ENCODE results near the gene RNF121.

Gene RNF121

GRCh38 chr11:71927820-71928736, 768 bp upstream of the RNF121 start, which contains the start of gene XNDC1N:
XNDC1N (minus strand) TSS chr11:71928594; CDS start chr11:71923353, 5,241 bp downstream.
- in situ Hi-C loops (cut with HindIII; ENCODE audit: low pct_ligation_motif_present, low sequenced_read_pairs), result no loop called here
- no peak for TF ChIP-seq CTCF (IDR thresholded peaks at IDR 0.05; ENCODE audit: low read depth, low read length, missing control alignments)
- H3K4me3 ChIP-seq (ENCODE audit: low read depth, low read length), result peak within 1 kb of the TSS; percentile 66
- no peaks in the 10 kb centered on the region for H3K27me3 ChIP-seq (replicated peaks)
- H3K36me3 ChIP-seq (replicated peaks), result no peaks in the 10 kb centered on the region
- H3K27ac ChIP-seq, result peak within 1 kb of the TSS; percentile 88
- peak; percentile 84 for DNase-seq

- Histone ChIP-seq H3K27me3 (replicated peaks) (no peaks in the 10 kb centered on the region), H3K4me3 (ENCODE audit: low read depth, low read length) (peak overlapping the region; percentile 66), H3K36me3 (replicated peaks) (no peaks in the 10 kb centered on the region), H3K27ac (peak overlapping the region; percentile 88)
- no peak for TF ChIP-seq CTCF (IDR thresholded peaks at IDR 0.05; ENCODE audit: low read depth, low read length, missing control alignments)
- in situ Hi-C loops (cut with HindIII; ENCODE audit: low pct_ligation_motif_present, low sequenced_read_pairs), result no loop called here
- DNase-seq, result no peak
These were observed 645 bp downstream of the RNF121 start for GRCh38 chr11:71929491-71929890.

- no peak for TF ChIP-seq CTCF (IDR thresholded peaks at IDR 0.05; ENCODE audit: low read depth, low read length, missing control alignments)
- H3K27ac ChIP-seq, result peak overlapping the region; percentile 38
- H3K36me3 ChIP-seq (replicated peaks), result no peaks in the 10 kb centered on the region
- in situ Hi-C loops (cut with HindIII; ENCODE audit: low pct_ligation_motif_present, low sequenced_read_pairs), result no loop called here
- H3K27me3 ChIP-seq (replicated peaks), result no peaks in the 10 kb centered on the region
- H3K4me3 ChIP-seq (ENCODE audit: low read depth, low read length), result peak overlapping the region; percentile 66
- DNase-seq, result no peak
These were observed 1.9 kb downstream of the RNF121 start for GRCh38 chr11:71930556-71931244.

GRCh38 chr11:71931245-71931602, 2.4 kb downstream of the RNF121 start:
- Histone ChIP-seq H3K36me3 (replicated peaks) (no peaks in the 10 kb centered on the region), H3K27me3 (replicated peaks) (no peaks in the 10 kb centered on the region), H3K4me3 (ENCODE audit: low read depth, low read length) (no peak overlapping the region), H3K27ac (peak overlapping the region; percentile 38)
- in situ Hi-C loops (cut with HindIII; ENCODE audit: low pct_ligation_motif_present, low sequenced_read_pairs), result no loop called here
- TF ChIP-seq CTCF (IDR thresholded peaks at IDR 0.05; ENCODE audit: low read depth, low read length, missing control alignments), result no peak
- DNase-seq, result peak; percentile 22

DNA sequence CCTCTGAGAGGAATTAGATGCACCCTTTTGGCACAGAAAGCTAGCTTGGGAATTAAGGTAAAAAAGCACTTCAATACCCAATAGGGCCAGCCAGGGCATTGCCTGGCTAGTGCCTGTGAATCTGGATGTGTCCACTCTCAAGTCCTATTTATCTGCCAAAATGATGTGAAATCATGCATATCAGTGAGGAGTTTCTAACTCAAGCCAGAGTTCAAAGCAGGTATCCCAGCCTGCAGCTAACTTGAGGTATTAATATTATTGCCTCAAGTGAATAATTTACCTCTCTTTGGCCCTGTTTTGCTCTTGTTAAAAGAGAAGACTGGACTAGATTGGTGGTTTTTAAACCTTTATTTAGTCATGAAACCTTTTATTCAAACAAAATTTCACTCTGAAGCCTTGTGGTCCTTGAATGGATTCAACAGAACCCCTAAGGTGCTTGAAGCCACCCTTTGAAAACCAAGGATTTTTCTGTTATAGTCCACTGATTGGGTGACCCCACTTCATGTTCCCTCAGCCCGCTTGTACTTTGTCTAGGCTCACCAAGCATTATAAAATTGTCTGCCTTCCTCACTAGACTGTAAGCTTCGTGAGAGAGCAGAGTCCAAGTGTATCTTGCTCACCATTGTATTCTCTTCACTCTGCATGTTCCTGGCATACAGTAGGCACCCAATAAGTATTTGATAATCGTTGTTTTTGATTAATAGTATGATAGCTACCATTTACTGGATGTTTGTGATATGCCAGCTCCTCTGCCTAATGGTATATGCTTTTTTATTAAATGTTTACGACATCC, 4.5 kb downstream of the RNF121 start:
- Histone ChIP-seq H3K36me3 (replicated peaks) (no peaks in the 10 kb centered on the region), H3K27ac (no peak overlapping the region), H3K4me3 (ENCODE audit: low read depth, low read length) (no peak overlapping the region), H3K27me3 (replicated peaks) (no peaks in the 10 kb centered on the region)
- no peak for TF ChIP-seq CTCF (IDR thresholded peaks at IDR 0.05; ENCODE audit: low read depth, low read length, missing control alignments)
- DNase-seq, result no peak
- in situ Hi-C loops (cut with HindIII; ENCODE audit: low pct_ligation_motif_present, low sequenced_read_pairs), result no loop called here
